HG03521 (cell line): Measurements from ENCODE around the gene SLC26A5.
"Not testable (repeated sequence)": the region's sequence is repeated elsewhere in the genome, so short reads cannot be mapped to it uniquely, and the experiment has no call there.

Experiments used
- ATAC-seq: cut with Tn5 transposase; IDR thresholded peaks from one replicate; pipeline ENCODE4 v1.9.1; 2021; ENCODE audit warnings: mild to moderate bottlenecking, moderate library complexity; ENCODE audit not compliant: unreplicated experiment

The SLC26A5 gene, protein sequence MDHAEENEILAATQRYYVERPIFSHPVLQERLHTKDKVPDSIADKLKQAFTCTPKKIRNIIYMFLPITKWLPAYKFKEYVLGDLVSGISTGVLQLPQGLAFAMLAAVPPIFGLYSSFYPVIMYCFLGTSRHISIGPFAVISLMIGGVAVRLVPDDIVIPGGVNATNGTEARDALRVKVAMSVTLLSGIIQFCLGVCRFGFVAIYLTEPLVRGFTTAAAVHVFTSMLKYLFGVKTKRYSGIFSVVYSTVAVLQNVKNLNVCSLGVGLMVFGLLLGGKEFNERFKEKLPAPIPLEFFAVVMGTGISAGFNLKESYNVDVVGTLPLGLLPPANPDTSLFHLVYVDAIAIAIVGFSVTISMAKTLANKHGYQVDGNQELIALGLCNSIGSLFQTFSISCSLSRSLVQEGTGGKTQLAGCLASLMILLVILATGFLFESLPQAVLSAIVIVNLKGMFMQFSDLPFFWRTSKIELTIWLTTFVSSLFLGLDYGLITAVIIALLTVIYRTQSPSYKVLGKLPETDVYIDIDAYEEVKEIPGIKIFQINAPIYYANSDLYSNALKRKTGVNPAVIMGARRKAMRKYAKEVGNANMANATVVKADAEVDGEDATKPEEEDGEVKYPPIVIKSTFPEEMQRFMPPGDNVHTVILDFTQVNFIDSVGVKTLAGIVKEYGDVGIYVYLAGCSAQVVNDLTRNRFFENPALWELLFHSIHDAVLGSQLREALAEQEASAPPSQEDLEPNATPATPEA

DNA sequence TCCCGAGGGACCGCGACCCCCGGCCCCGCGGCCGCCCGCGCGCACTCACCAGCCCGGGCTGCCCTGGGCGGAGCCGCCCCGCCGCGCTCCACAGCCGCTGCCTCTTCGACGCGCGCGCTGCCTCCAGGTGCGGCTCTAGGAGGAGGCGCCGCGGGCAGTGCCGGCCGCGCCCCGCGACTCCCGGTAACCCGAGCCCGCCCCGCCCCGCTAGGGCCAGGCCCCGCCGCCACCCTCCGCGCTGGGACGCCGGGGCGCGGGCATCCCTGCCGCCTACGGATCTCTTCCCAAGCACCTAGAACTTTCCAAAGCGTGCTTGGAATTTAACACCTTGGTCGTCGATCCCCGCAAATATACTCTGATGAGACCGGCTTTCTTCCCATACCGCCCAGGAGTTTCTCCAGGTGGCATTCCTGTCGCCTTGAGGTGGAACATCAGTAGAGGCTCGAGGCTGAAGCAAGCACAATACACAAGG lies at the start of gene SLC26A5:
SLC26A5 (minus strand) TSS at position 159 of the 472 bp plus-strand sequence. CDS start 24,693 bp downstream, outside the sequence.
- peak; percentile 71 for ATAC-seq

DNA sequence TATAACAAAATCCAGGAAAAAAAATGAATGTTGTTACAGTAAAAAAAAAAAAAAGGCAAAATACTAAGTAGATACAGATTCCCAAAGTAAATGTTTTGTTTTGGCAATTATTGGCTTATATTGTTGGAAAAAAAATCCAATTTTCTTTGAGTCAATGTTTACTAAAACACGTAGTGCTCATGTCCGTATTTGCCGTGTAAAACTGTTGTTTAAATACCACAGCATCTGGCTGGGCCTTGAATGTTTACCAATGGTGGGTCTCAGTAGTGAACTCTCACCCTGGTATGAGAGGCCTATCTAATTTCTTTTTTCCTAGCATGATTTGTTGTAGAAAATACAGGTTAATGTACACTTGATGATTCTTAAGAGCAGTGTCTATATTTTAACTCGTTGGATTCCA lies 41.4 kb upstream of the SLC26A5 start:
- no peak for ATAC-seq

DNA sequence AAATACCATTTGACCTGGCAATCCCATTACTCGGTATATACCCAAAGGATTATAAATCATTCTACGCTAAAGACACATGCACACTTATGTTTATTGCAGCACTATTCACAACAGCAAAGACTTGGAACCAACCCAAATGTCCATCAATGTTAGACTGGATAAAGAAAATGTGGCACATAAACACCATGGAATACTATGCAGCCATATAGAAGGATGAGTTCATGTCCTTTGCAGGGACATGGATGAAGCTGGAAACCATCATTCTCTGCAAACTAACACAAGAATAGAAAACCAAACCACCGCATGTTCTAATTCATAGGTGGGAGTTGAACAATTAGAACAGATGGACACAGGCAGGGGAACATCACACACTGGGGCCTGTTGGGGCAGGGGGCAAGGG lies 40.9 kb upstream of the SLC26A5 start:
- not testable (repeated sequence) for ATAC-seq

DNA sequence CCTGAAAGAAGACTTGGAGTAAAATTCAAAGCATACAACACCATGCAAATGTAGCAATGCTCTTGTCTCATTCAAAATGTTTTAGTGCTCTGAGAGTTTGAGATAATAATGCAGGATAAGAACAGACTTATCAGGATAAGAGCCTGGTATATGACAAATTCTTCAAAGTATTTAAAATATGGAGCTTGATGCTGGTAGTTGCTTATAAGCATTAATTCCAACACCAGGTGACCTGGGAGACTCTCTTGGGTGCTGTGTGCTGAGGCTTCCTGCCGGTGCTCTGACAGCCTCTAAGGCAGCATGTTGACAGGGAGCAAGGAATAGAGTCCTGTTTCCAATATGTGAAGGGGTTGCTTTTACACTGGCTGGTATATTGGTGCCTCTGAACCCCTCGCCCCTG lies 34.8 kb upstream of the SLC26A5 start:
- no peak for ATAC-seq

DNA sequence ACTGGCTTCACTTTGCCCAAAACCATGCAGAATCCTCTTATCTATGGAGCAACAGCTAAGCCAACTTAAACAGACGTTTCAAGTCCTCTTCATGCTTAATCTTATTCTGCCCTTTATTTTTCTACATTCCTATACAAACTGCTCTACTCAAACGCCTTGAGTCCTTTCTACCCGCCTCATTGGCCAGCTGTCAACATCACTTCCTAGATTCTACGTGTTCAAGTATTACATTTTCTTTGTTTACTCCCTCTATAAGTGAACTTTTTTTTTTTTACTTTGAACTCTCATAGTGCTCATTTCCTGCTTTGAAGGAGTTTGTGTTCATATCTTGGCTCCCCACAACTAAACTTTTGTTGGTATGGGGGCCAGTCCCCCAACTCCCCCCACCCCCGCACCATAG lies 28.9 kb upstream of the SLC26A5 start:
- ATAC-seq = no peak

DNA sequence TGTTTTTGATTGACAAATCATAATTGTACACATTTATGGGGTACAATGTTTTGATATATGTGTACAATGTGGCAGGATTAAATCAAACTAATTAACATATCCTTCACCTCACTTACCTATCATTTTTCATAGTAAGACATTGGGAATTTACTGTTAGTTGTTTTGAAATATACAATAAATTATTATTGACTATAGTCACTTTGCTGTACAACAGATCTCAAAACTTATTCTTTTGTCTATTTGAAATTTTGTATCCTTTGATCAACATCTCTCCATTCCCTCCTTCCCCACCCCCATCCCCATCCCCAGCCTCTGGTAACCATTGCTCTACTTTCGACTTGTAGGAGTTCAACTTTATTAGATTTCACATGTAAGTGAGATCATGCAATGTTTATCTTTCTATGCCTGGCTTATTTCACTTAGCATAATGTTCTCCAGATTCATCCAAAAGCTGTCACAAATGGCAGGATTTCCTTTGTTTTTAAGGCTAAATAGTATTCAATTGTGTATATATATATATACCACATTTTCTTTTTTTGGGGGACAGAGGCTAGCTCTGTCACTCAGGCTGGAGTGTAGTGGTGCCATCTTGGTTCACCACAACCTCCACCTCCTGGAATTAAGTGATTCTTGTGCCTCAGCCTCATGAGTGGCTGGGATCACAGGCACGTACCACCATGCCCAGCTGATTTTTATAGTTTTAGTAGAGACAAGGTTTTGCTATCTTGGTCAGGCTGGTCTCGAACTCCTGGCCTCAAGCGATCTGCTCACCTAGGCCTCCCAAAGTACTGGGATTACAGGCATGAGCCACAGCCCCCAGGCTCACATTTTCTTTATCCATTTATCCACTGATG lies 23.3 kb upstream of the SLC26A5 start:
- no peak for ATAC-seq

DNA sequence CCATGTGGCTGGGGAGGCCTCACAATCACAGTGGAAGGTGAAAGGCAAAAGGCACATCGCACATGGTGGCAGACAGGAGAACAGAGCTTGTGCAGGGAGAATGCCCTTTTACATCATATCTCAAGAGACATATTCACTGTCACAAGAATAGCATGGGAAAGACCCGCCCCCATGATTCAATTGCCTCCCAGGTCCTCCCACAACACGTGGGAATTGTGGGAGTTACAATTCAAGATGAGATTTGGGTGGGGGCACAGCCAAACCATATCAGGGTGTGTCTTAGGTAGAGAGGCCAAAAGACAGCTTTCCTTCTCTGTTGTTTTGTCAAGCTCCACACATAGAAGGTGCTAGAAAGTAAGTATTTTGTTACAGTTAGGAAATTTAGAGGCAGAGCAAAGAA lies 20.8 kb upstream of the SLC26A5 start:
- no peak for ATAC-seq

DNA sequence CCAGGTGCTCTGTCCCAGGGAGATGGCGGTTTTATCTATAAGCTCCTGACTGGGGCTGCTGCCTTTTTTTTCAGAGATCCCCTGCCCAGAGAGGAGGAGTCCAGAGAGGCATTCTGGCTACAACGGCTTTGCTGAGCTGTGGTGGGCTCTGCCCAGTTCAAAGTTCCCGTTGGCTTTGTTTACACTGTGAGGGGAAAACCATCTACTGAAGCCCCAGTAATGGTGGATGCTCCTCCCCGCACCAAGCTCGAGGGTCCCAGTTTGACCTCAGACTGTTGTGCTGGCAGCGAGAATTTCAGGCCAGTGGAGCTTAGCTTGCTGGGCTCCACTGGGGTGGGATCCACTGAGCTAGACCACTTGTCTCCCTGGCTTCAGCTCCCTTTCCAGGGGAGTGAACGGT lies 16.4 kb upstream of the SLC26A5 start:
- ATAC-seq = no peak

DNA sequence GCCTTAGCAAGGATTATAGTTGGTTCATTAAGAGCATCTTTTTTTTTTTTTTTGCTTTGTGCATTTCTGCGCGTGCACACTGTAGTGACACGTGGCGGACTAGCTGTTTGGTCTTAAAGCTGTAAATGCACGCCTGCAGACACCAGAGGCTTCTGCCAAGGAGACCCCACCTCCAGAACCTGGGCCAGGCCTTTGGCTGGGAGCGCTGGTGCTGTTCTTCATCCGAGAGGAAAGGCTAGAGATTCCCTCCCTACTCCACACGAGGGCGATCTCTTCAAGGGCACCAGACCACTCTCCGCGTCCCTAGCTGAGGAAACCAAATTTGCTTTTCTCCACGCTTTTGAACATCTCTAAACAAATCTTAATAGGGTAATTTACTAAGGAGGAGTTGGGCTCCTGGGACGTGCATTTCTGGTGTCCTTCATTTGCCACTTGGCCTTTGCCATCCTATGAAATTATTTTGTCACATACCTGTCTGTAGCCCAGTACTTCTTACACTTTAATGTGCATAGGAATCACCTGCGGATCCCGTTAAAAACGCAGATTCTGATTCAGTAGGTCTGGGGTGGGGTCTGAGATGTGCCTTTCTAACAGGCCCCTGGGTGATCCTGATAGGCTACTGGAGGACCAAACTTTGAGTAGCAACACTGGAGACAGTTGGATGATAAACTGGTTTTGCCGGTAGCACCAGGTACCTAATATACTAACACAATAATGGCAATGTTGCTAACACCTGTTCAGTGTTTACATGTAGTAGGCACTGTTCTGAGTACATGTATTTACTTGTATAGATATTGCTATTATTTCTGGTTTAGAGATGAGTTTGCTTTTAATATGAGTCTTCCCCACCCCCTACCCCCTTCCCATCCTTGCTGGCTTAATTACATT lies 1.3 kb upstream of the SLC26A5 start:
- ATAC-seq = no peak

DNA sequence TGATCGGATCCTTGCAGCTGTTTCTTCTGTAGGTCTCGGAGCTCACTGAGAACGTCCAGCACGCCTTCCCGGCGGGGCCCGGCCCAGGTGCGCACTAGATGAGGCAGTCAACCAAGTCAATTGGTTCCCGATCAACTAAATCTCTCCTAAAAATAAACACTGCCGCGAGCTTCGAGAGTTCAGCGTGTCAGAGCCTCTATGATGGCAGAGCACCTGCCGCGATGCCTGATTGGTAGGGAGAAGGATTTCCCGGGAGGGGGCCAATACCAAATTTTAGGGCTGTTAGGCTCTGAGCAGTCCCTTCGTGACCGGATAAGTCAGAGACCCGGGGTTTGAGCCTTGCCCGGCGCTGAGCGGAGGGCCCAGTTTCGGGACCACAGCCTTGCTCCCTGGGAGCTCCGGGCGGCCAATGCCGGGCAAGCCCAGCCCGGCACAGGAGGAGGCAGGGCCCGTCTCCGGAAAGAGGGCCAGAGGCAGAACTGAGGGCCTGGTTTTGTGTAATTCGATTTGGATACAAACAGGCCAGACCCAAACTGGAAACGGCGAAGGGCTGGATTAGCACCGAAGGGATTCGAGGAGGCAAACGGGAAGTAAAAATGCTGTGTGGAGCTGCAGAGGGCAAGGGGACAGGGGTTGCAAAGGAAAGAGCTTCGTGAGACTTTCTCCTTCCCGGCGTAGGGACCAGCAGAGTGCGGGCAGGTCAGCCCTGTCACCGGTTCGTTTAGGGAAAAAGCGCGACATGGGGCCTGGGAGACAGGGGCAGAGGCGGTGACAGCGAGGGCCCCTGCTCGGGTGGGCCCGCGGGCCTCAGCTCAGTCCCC lies 569 bp downstream of the SLC26A5 start:
- peak; percentile 23 for ATAC-seq

DNA sequence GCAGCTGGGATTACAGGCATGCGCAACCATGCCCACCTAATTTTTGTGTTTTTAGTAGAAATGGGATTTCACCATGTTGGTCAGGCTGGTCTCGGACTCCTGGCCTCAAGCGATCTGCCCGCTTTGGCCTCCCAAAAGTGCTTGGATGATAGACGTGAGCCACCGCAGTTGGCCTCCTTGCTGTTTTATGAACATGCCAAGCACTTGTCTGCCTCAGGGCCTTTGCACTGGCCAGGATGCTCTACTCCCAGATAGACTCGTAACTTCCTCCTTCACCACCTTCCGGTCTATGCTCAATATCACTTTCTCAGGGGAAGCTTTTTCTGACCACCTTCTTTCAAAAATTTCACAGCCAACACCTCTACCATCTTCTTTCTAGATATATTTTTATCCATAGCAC lies 6.3 kb downstream of the SLC26A5 start:
- no peak for ATAC-seq

DNA sequence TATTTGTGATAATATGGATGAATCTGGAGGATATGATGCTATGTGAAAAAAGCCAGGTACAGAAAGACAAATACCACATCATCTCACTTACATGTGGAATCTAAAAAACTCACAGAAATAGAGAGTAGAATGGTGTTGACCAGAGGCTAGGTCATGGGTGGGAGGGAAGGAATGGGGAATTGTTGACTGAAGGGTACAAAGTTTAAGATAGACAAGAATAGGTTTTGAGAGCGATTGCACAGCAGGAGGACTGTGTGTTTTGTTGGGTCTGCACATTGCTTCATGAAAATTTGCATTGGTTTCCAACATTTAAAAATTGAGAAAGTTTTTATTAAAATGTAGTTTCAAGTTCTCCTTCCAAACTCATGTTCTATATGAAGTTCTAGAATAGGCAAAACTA lies 8.4 kb downstream of the SLC26A5 start:
- ATAC-seq = no peak

DNA sequence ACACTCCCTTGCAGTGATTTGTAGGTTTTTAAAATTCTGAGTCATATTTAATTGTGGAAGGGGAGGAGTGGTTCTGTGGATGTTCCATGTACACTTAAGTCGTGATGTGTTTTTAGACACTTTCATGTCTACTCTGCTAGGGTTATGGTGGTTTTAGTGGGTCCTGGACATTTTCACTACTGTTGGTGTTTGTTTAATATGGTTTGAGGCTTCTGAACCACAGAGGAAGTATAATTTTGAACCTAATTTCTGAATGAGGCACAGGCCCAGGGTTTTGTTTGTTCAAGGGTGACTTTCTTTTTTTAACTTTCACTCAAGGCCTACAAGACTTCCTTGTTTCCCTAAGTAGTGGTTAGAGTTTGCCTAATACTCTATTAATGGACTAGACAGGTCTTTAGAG lies 13.3 kb downstream of the SLC26A5 start:
- no peak for ATAC-seq

DNA sequence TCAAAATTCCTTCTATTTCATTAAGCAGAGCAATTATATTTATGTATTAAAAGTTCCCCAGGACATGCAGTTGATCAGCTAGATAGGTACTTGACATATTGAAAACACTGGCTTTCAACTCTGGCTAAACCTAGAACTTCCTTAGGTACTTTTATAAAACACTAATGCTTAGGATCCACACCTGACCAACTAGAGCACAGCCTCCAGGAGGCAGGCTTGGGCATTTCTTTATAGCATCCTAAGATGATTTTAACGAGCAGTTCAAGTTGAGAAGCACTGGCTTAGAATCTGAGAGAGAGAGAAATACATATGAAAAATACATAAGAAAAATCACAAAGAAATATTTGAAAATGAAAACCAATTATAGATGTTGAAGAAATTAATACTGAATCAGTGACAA lies 20.8 kb downstream of the SLC26A5 start:
- no peak for ATAC-seq

DNA sequence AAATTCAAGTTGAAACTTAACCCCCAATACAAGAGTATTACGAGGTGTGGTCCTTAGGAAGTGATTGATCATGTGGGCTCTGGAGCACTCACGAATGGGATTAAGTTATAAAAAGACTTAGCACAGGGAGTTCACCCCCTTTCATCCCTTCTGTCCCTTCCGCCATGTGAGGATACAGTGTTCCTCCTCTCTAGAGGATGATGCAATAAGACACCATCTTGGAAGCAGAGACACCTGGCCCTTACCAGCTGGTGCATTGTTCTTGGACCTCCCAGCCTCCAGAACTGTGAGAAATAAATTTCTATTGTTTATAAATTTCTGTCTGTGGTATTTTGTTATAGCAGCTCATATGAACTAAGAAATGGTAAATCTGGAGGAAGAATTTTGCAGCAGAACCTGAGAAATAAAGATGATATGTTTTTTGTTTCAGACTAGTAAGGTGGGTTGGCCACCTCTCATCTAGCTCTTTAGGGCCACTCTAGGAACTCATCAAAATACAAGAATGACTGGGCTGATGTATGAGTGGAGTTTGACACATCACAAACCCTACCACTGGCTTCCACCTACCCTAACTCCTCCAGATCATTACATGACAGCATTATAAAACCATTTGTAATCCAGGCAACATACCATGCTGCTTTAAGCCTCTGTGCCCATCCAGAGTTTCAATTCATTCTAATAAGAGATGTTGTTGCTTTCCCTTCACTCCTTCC lies 22.4 kb downstream of the SLC26A5 start:
- no peak for ATAC-seq

DNA sequence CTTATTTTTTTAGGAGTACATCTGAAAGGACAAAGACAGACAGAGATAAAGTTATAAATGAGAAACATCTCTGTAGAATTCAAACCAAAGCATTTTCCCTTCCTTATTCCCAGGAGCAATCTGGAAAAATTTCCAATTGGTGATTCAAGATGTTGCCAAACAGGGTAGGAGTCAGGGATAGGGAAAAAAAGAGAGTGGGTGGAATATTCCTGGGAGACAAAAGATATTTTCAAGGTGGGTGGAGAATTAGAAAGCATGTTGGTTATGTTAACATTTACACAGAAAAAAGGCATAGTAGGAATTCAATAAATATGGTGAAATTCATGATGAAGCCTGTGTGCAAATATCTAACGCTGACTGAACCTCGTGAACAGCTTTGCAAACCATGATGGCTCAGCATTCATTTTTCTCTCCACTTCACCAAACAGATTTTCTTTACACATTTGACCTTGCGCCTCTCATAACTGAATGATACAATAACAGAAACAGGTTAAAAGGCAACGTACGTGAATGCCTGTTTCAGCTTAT lies 25.1 kb downstream of the SLC26A5 start:
- ATAC-seq = no peak

DNA sequence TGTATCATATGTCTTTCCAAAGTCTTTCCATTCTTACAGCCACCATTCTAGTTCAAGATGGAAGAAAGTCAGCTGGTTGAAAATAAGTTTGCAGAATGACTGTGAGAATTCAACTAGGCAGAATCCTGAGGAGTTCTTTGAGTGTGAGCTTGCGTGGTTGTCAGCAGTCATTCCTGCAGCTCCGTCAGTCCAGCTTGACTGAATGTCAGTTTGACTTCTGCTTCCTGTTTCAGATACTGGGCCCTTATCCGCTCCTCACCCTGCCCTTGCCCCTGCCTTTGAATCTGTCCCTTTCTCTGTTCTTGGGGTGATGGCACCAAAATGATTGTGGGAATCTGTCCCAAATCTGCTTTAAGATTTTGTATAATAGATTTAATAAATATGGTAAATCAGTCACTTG lies 27.8 kb downstream of the SLC26A5 start:
- no peak for ATAC-seq

DNA sequence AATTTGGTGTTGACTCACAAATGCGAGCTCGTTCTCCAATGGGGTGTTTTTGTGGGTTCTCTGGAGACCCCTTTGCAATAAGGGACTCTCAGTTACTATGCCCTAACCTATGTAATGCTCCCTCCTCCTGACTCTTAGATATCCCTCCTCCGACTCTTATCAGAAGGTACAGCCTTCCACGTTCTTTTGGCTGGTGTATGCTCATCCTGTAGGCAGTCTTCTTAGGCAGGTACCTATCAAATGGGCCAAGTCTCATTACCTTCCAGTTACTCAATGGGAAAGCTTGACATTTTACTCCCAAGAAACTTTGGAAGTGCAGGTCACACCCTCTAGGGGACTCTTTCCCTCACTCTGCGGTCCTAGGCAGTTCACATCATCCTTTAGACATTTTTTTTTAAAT lies 32.6 kb downstream of the SLC26A5 start:
- ATAC-seq = no peak

DNA sequence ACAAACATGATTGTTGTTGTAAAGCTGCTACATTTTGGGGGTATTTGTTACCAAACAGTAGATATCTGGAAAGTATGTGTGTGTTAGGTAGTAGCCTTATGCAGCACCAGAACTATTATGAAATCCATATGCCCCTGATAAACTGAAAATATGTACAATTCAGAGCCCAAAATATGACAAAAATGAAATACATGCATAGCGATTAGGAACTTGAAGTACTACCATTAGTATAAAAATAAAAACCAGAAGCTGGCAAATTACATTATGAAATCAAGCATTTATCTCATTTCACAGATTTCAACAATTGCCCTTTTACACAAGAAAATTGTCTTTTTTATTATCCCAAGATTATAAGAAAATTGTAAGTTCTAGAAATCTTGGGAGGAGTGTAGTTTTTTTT lies 33.9 kb downstream of the SLC26A5 start:
- no peak for ATAC-seq
